ENCODE data around the gene PPM1N.

Gene PPM1N

GRCh38 chr19:45511074-45511473, 12.8 kb downstream of the PPM1N start:
- TF ChIP-seq CTCF (IDR thresholded peaks at IDR 0.05; ENCODE audit: extremely low read depth, insufficient read depth, missing control alignments) = no peak
- in situ Hi-C loops (cut with MboI; ENCODE audit: low pct_unique_long_range_greater_than_20kb, low sequenced_read_pairs, unreplicated experiment) = no loop called here
- no peak for DNase-seq (ENCODE audit: low spot score)

GRCh38 chr19:45512881-45513483, 14.7 kb downstream of the PPM1N start:
- DNase-seq (ENCODE audit: low spot score) = no peak
- no peak for TF ChIP-seq CTCF (IDR thresholded peaks at IDR 0.05; ENCODE audit: extremely low read depth, insufficient read depth, missing control alignments)
- in situ Hi-C loops (cut with MboI; ENCODE audit: low pct_unique_long_range_greater_than_20kb, low sequenced_read_pairs, unreplicated experiment) = no loop called here

GRCh38 chr19:45514376-45515051, 16.3 kb downstream of the PPM1N start:
- no peak for TF ChIP-seq CTCF (IDR thresholded peaks at IDR 0.05; ENCODE audit: extremely low read depth, insufficient read depth, missing control alignments)
- in situ Hi-C loops (cut with MboI; ENCODE audit: low pct_unique_long_range_greater_than_20kb, low sequenced_read_pairs, unreplicated experiment) = no loop called here
- DNase-seq (ENCODE audit: low spot score) = no peak

- no peak for TF ChIP-seq CTCF (IDR thresholded peaks at IDR 0.05; ENCODE audit: extremely low read depth, insufficient read depth, missing control alignments)
Observed at GRCh38 chr19:45515081-45515624, 16.9 kb downstream of the PPM1N start.

GRCh38 chr19:45515807-45516401, 17.7 kb downstream of the PPM1N start:
- no peak for DNase-seq (ENCODE audit: low spot score)
- in situ Hi-C loops (cut with MboI; ENCODE audit: low pct_unique_long_range_greater_than_20kb, low sequenced_read_pairs, unreplicated experiment) = no loop called here
- TF ChIP-seq CTCF (IDR thresholded peaks at IDR 0.05; ENCODE audit: extremely low read depth, insufficient read depth, missing control alignments) = no peak

More at GRCh38 chr19:45515081-45515624, 16.9 kb downstream of the PPM1N start:
- in situ Hi-C loops (cut with MboI; ENCODE audit: low pct_unique_long_range_greater_than_20kb, low sequenced_read_pairs, unreplicated experiment) = no loop called here
- no peak for DNase-seq (ENCODE audit: low spot score)

- in situ Hi-C loops (cut with MboI; ENCODE audit: low pct_unique_long_range_greater_than_20kb, low sequenced_read_pairs, unreplicated experiment) = no loop called here
- no peak for TF ChIP-seq CTCF (IDR thresholded peaks at IDR 0.05; ENCODE audit: extremely low read depth, insufficient read depth, missing control alignments)
Observed at GRCh38 chr19:45517238-45517637, 19.0 kb downstream of the PPM1N start.

More at GRCh38 chr19:45517238-45517637, 19.0 kb downstream of the PPM1N start:
- DNase-seq (ENCODE audit: low spot score) = no peak
